Measurements from ENCODE around the gene PEX5. TPM values are rescaled to one million over a fixed set of nuclear protein-coding genes. Genes with fewer than 3 reads are reported as not detected.

Gene PEX5
- total RNA-seq, 6 donors from 2014 or later = 40.4 to 69.1 (median 49.2) TPM

DNA sequence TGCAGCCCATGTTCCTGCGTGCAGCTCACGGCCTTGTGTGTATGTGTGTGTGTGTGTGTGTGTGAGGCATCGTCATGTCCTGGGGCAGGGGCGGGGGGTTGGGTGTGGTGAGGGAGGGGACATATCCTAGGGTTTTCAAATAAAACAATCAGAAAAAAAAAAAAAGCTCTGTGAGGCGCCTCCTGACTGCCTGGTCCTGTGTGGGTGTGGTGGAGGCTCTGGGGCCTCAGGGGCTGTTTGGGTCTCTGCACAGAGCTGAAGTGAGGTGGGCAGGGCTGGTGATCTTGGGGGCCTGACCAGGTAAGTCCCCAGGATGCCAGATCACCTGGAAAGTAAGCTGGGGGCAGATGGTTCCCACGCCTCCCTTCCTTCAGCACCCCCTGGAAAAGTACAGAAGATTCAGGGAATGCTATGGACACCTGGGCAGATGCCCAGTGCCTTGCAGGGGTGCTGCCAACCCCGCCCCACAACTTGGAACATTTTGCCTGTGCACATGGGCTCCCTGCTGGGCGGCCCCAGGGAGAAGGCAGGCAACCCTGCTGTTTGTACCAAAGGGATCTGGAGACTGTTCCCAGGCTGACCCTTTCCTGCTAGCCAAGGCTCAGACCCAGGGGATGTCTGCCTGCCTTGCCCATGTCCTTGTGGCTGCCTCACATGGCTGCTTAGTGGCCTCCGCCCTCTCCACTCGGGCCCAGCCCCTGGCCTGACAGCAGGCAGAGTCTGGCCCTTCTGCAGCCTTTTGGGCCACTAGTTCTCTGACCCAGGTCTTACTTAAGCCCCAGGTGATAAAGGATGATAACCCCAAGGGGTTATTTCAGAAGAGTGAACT is 30.5 kb upstream of the PEX5 start:
- peaks cover 0 to 20% (median 2%) of the 10 kb centered on the region in 4 donors for H3K36me3 ChIP-seq
- DNase-seq = peak in 1 of 2 donors; percentile 50
- peaks cover 0 to 23% (median 11%) of the 10 kb centered on the region in 4 donors for H3K4me1 ChIP-seq
- 76 to 82% methylated on average over 8 to 9 of the region's 10 CpGs for WGBS, 2 donors
- no peak for ATAC-seq (ENCODE audit: low FRiP score in 2 of 2)
- TF ChIP-seq POLR2AphosphoS5 (IDR thresholded peaks at IDR 0.05) (no peak), POLR2A (IDR thresholded peaks at IDR 0.05) (no peak), EP300 (IDR thresholded peaks at IDR 0.05) (no peak)
- TF ChIP-seq, protein P1, sequence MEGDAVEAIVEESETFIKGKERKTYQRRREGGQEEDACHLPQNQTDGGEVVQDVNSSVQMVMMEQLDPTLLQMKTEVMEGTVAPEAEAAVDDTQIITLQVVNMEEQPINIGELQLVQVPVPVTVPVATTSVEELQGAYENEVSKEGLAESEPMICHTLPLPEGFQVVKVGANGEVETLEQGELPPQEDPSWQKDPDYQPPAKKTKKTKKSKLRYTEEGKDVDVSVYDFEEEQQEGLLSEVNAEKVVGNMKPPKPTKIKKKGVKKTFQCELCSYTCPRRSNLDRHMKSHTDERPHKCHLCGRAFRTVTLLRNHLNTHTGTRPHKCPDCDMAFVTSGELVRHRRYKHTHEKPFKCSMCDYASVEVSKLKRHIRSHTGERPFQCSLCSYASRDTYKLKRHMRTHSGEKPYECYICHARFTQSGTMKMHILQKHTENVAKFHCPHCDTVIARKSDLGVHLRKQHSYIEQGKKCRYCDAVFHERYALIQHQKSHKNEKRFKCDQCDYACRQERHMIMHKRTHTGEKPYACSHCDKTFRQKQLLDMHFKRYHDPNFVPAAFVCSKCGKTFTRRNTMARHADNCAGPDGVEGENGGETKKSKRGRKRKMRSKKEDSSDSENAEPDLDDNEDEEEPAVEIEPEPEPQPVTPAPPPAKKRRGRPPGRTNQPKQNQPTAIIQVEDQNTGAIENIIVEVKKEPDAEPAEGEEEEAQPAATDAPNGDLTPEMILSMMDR (IDR thresholded peaks at IDR 0.05) = no peak
- no peaks in the 10 kb centered on the region for H3K27me3 ChIP-seq
- no peak overlapping the region for H3K4me3 ChIP-seq
- H3K9me3 ChIP-seq = no peaks in the 10 kb centered on the region
- no peak overlapping the region for H3K27ac ChIP-seq

DNA sequence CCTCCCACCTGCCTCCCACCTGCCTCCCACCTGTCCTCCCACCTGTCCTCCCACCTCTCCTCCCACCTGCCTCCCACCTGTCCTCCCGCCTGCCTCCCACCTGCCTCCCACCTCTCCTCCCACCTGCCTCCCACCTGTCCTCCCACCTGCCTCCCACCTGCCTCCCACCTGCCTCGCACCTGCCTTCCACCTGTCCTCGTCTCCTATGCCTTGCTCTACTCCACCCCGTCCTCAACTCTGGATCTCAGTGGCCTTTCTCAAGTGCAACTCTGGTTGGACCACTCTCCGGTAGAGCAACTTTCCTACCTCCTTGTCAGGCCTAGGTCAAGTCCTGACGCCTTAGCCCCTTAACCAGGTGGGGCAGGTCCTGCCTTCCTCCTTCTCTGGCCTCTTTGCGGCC is 29.3 kb upstream of the PEX5 start:
- TF ChIP-seq, protein P1 (IDR thresholded peaks at IDR 0.05) = no peak
- no peak for TF ChIP-seq EP300 (IDR thresholded peaks at IDR 0.05)
- no peak for TF ChIP-seq POLR2AphosphoS5 (IDR thresholded peaks at IDR 0.05)
- no peak for TF ChIP-seq POLR2A (IDR thresholded peaks at IDR 0.05)
- 73 to 77% methylated on average over 7 of the region's 7 CpGs for WGBS, 2 donors

DNA sequence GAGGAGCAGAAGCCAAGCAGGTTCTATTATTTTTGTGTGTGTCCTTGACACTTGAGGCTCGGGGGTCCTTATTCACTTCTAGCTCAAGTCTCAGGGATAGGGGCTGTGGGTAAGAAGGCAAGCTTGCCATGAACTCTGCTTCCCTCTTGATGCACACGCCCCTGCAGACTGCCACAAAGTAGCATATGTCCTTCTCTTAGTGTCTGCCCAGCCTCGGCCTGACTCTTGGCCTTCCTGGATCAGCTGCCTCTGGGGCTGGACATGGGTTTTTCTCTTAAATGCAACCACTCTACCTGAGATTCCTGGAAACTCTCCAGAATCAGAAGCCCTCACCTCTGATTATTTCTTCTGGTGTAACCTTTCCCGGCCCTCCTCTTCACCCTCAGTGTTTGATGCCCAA is 28.2 kb upstream of the PEX5 start:
- no peak for TF ChIP-seq EP300 (IDR thresholded peaks at IDR 0.05)

More for the DNA sequence above, 29.3 kb upstream of the PEX5 start:
- Histone ChIP-seq H3K36me3 (peaks cover 0 to 15% (median 2%) of the 10 kb centered on the region in 4 donors), H3K4me3 (no peak overlapping the region), H3K4me1 (peaks cover 0 to 15% (median 8%) of the 10 kb centered on the region in 4 donors), H3K9me3 (no peaks in the 10 kb centered on the region), H3K27ac (no peak overlapping the region), H3K27me3 (no peaks in the 10 kb centered on the region)
- ATAC-seq (ENCODE audit: low FRiP score in 2 of 2) (no peak), DNase-seq (no peak)

GRCh38 chr12:7161811-7162210 is 27.7 kb upstream of the PEX5 start:
- no peaks in the 10 kb centered on the region for H3K9me3 ChIP-seq
- no peak for DNase-seq
- ATAC-seq (ENCODE audit: low FRiP score in 2 of 2) = no peak
- H3K36me3 ChIP-seq = peaks cover 0 to 14% (median 2%) of the 10 kb centered on the region in 4 donors
- peaks cover 0 to 7% (median 5%) of the 10 kb centered on the region in 4 donors for H3K4me1 ChIP-seq
- H3K27ac ChIP-seq = no peak overlapping the region
- H3K4me3 ChIP-seq = no peak overlapping the region
- no peaks in the 10 kb centered on the region for H3K27me3 ChIP-seq
- TF ChIP-seq POLR2AphosphoS5 (IDR thresholded peaks at IDR 0.05) = no peak
- TF ChIP-seq, protein P1 (IDR thresholded peaks at IDR 0.05) = no peak
- TF ChIP-seq EP300 (IDR thresholded peaks at IDR 0.05) = no peak
- 75 to 93% methylated on average over 5 of the region's 5 CpGs for WGBS, 2 donors

More for the DNA sequence above, 28.2 kb upstream of the PEX5 start:
- WGBS, 2 donors = 84 to 88% methylated on average over 4 of the region's 4 CpGs
- no peaks in the 10 kb centered on the region for H3K27me3 ChIP-seq
- no peak overlapping the region for H3K27ac ChIP-seq
- H3K4me1 ChIP-seq = peaks cover 0 to 10% (median 6%) of the 10 kb centered on the region in 4 donors
- peaks cover 0 to 14% (median 2%) of the 10 kb centered on the region in 4 donors for H3K36me3 ChIP-seq
- H3K4me3 ChIP-seq = no peak overlapping the region
- no peak for ATAC-seq (ENCODE audit: low FRiP score in 2 of 2)
- H3K9me3 ChIP-seq = no peaks in the 10 kb centered on the region
- no peak for DNase-seq

- 7% methylated on average over 12 to 19 of the region's 19 CpGs for WGBS, 2 donors
- TF ChIP-seq EP300 (IDR thresholded peaks at IDR 0.05) = no peak
- TF ChIP-seq, protein P1 (IDR thresholded peaks at IDR 0.05) = peak in 5 of 6 experiments; percentile 41 to 55 (median 49)
- H3K4me3 ChIP-seq = no peak overlapping the region
- H3K9me3 ChIP-seq = peaks cover 0 to 3% (median 0%) of the 10 kb centered on the region in 4 donors
- H3K4me1 ChIP-seq = peaks cover 0 to 4% (median under 1%) of the 10 kb centered on the region in 4 donors
- peak; percentile 30 to 71 for ATAC-seq (ENCODE audit: low FRiP score in 2 of 2)
- no peak overlapping the region for H3K27ac ChIP-seq
- peaks cover 0 to 9% (median 2%) of the 10 kb centered on the region in 4 donors for H3K36me3 ChIP-seq
- DNase-seq = peak; percentile 63 to 66
- no peaks in the 10 kb centered on the region for H3K27me3 ChIP-seq
Observed at GRCh38 chr12:7162691-7163114, 26.8 kb upstream of the PEX5 start.

All from upper lobe of left lung (tissue), 6 donors.